ENCODE results near the gene TNRC6A.
A peak's percentile ranks its signal among the peaks of the same experiment; 100 is the strongest.
"Not testable (repeated sequence)": the region's sequence is repeated elsewhere in the genome, so short reads cannot be mapped to it uniquely, and the experiment has no call there.

TNRC6A gene

GRCh38 chr16:24728891-24729242 is 584 bp upstream of the TNRC6A start:
- DNase-seq: no peak

DNA sequence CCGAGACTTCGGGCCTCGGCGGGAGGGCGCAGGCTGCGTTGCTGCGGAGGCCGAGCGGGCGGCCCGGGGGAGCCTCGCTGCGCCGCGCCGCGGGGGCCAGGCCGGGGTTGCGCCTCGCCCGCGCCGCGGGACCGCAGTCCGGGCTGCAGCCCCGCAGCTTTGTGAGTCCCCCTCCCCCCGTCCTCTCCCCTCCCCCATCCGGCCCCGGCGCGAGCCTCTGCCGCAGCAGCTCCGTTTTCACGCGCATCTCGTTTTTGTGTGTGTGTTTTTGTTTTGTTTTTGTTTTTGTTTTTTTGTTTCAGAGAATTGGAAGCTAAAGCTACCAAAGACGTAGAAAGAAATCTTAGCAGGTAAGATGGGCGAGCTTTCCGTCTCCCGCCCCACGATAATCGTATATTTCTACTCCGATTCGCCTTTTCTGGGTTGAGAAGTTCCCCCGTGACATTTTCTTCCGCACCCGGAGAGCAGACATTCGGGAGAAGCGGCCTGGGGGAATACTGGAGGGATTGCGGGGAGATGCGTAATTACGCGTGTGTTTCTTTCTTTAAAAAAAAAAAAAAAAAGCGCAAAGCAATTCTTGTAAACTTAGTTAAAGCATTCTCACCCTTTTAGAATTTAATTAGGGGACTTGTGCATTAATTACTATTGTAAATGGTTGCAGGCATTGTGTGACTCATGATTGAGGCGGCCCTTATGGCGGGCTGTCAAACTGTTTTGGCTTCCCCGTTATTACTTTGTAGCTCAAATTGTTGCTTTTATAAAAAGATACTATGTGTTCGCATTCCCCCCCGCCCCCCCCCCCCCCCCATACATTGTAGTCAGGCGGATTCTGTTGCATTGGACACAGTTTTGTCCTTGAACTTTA is 732 bp downstream of the TNRC6A start:
- DNase-seq: peak in 3 of 4 experiments; percentile 15 to 49 (median 31)

DNA sequence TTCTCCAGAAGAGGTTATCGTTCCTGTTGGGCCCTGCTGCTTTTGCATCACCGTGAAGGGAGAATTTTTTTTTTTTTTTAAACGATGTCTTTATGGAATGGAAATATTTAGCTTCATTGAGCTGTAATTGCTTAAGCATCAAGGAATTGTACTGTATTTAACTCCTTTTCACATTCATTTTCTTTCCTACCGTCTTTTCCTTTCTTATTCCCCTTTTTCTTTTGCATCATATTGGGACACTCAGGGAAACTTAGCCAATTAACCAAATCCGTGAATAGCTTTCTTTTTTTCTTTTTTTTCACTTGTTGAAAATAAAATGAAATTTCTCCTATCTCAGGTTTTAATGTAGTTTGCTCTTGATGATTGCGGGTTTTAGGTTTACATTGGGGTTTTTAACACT is 1.5 kb downstream of the TNRC6A start:
- DNase-seq: no peak

DNA sequence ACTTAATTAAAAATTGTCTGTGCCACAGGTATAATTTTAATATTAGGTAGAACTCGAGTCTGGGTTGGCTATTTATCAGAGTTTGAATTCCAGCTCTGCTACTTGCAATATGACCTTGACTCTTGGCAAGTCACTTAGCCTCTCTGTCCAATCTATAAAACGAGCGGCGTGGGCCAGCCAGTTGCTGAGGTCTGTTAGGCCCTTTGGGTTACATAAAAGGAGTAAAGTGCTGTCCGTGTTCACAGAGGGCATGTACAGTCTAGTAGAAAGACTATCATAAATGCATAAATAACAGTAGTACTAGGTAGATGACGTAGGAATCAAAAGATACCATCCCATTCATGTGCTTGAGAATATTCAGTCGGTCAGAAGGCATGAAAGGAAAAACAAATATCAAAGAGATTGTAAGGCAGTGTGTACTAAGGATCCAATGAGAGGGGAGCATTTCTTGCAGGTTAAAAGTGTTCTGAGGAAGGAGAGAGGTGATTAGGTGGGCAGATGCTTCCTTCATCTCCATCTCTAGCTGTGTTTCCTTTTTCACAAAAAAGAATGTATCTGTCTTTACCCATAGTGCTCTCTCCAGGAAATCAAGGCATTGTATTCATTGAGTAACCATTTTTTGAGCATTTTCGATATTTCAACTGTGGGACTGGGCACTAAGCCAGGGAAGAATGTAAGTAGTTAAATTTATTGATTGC is 2.4 kb downstream of the TNRC6A start:
- DNase-seq: no peak

- DNase-seq: no peak
Observed at GRCh38 chr16:24734382-24734781, 4.9 kb downstream of the TNRC6A start.

DNA sequence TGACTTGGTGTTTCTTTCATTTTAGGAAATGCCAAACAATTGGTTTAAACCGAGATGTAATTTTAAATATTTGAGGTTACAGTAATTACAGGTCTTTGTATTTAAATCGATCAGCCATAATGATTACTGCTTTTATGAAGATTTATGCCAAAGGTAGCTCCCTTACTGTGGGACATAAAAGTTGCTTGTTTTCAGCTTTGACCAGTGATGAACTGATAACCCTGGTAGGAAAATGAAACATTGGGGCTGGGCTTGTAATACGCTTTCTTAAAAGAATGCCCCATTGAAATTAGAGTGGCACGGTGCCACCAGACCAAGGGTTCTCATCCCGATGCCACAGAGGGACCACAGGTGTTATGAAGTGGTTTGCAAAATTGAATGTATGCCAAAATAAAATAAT is 7.3 kb downstream of the TNRC6A start:
- no peak for DNase-seq

DNA sequence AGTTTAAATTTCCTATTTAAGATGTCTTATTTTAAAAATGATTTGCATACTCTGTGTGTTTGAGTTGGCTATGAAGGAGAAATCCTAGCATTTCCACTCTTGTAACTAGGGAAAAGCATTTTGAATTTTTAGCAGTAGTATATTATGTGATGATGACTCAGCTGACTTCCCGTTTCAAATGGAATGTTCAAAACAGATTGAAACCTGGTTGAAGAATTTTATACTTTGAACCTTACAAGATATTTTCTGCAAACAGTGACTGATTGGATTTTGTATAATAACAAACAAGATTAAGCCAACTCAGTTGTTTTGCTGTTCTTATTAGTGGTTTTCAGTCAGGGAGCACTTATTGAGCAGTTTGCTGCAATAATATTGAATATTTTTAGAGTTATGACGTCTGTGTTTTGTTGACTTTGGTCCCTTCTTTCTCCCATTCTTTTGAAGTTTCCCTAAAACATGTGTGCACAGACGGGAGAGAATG is 8.0 kb downstream of the TNRC6A start:
- no peak for DNase-seq

DNA sequence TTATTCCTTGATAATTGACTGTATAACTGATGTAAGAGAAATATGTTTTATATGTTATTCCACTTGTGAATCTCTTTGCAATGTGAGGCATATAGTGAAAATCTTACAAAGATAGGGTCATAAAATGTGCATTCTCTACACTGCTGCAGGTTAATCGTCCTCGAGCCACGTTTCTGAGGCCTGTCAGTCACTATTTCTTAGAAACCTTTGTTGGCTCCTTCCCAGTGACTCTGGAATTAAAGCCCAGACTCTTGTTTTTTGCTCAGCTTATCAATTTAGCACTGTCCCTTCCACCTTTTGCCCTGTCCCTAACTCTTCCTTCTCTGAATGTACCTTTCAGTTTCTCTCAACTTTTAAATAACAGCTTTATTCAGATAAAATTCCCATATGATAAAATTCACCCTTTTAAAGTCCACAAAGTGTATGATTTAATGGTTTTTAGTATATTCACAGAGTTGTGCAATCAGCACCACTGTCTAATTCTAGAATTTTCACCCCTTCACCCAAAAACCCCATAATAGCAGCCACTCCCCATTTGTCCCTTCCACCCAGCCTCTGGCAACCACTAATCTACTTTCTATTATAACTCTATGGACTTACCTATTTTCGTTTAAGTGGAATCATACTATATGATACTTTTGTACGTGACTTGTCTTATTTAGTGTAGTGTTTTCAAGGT is 8.6 kb downstream of the TNRC6A start:
- DNase-seq: no peak

DNA sequence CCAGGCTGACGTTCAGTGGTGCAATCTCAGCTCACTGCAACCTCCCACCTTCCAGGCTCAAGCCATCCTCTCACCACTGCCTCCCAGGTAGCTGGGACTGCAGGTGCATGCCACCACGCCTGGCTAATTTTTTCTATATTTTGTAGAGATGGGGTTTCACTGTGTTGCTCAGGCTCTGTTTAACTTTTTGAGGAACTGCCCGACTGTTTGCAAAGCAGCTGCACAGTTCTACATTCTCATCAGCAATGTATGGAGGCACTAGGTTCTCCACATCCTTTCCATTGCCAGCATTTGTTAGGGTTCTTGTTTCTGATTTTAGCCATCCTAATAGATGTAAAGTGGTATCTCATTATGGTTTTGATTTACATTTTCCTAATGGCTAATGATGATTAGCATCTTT is 9.4 kb downstream of the TNRC6A start:
- DNase-seq: no peak

- DNase-seq: no peak
Observed at GRCh38 chr16:24741862-24742261, 12.4 kb downstream of the TNRC6A start.

- not testable (repeated sequence) for DNase-seq
Observed at GRCh38 chr16:24742610-24743009, 13.2 kb downstream of the TNRC6A start.

DNA sequence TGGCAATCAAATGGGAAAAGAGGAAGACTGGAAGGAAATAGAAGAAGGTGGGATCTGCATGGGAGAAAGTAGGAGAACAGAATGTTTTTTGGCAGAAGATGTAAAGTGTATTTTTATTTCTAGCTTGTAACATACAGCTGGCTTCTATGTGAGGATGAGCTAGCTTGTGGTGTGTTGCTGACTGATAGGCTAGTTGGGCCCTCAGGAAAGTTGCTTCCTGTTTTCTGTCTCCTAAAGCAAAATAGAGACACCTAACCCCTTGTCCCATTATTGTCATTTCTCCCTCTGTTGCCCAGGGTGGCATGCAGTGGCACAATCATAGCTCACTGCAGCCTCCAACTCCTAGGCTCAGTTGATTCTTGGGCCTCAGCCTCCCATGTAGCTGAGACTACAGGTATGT is 15.9 kb downstream of the TNRC6A start:
- no peak for DNase-seq

- DNase-seq: no peak
Observed at GRCh38 chr16:24745791-24746190, 16.3 kb downstream of the TNRC6A start.

- DNase-seq: no peak
Observed at GRCh38 chr16:24747441-24747840, 18.0 kb downstream of the TNRC6A start.

- DNase-seq: no peak
Observed at GRCh38 chr16:24748242-24748641, 18.8 kb downstream of the TNRC6A start.

DNA sequence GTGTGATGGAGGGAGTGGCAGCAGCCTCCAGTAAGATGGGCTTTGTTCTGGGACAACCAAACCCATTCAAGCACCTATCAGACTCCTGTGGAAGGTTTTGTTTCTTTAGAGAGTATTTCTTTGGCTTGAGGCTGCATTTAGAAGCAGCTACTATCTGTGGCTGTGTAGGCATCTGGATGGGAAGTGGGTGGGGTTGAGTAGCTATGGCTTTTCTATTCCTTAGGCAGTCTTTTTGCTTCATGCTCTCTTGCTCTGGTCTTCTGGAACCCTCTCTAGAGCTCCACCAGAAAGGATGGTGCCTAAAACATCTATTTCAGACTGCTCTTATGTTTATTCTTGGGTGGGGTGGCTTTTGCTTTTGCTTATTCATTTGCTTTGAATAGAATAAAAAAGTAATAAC is 19.9 kb downstream of the TNRC6A start:
- no peak for DNase-seq

GRCh38 chr16:24749872-24750271 is 20.4 kb downstream of the TNRC6A start:
- not testable (repeated sequence) for DNase-seq

DNA sequence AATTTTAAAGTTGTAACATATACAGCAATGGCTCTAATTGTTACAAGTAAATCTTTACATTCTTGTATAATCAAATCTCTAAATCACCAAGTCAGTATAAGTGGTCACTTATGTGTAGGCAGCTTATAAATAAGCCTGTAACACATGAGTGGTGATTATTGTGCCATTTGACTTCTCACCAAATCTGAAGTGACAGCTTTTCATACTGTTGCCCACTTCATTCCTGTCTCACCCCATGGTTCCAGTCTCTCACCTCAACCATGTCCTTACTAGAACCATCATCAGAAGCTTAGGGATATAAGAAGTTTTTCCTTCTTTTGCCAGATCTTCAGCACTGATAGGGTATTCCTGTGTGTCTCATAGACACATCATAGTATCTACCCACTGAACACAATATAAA is 23.5 kb downstream of the TNRC6A start:
- DNase-seq: no peak

- DNase-seq: no peak
Observed at GRCh38 chr16:24753437-24753836, 24.0 kb downstream of the TNRC6A start.

DNA sequence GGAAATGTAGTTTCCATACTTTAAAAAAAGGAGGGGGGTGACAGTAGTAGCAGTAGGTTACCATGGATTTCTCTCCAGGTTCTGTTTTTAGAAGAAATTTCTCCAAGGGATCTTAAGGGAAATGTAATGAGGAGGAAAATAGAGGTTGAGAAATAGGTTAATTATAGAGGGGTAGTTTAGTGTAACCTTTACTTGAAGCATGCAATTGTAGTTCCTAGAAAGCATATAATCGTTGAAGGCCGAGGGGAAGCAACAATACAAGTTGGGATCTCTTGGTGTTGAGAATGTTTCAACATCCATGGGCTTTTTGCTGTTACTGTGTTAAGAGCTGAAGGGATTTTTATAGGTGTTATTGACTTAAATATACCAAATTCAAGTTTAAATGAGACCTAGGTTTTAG is 25.1 kb downstream of the TNRC6A start:
- no peak for DNase-seq

DNA sequence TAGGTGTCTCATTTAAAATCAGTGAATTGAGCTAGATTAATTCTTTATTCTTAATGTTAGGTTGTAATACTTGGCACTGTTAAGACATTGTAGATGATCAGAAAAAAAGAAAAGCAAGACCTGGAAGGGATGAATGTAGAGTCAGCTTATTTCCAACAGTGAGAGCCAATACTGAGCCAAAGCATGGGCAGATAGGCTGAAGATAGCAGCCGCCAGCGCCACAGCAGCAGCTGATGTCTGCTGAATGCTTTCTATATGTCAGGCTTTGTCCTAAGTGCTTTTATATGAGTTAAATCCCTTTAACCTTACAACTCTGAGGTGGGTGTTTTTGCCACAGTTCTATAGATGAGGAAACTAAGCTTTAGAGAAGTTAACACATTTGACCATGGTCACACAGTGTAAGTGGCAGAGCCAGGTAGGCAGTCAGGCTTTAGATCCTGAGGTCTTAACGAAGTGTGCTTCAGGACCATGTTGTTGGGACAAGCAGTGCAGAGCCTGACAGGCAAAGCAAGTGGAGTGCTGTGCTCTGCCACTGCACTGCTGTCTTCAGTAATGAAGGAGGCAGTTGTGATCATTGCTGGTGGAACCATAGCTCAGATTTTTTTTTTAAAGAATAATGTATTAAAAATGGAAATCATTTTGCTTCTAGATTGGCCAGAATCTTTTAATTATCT is 25.9 kb downstream of the TNRC6A start:
- no peak for DNase-seq

DNA sequence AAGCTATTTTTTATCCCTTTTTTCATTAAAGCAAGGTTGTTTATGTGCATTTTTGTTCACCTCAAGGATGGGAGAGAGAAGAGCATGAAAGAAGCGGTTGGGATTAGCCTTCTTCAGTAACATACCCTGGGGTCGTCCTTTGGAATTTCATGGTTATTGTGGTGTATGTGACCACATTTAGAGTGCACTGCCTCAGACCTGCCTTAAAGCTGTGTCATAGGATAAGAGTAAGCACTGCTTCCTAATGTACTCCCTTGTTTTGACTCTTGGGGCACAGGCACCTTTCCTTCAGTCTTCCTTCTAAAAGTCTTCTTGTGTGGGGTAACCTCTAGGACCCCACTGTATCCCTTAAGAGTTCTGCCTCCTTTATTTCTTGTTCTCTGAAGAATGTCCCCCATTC is 28.9 kb downstream of the TNRC6A start:
- DNase-seq: no peak

DNA sequence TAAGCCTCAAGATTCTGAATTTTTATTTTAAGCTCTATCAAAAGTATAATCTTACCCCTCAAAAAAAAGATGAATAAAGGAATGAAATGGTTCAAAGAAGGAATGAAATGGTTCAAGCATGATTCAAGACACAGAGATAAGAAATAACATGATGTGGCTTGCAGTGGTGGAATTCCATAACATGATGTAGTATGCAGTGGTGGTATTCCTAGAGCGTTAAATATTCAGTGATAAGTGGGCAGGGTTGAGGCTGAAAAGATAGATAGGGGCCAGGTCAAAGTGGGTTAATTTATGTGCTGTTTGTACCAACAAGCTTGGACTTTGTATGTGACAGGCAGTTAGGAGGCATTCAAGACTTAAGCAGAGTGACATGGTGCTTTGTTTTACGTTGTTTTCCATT is 29.6 kb downstream of the TNRC6A start:
- DNase-seq: no peak

Data from activated naive CD4-positive, alpha-beta T cell (primary cell).